WTC11 (cell line): ENCODE results near the gene STX18. TPM values are rescaled to one million over a fixed set of nuclear protein-coding genes. Genes with fewer than 3 reads are reported as not detected.

Experiments
- ATAC-seq: fragments of 200-7000 bp; cut with Tn5 transposase; 2 replicates; pipeline ENCODE4 v1.10.0; 2021; ENCODE audit warnings: mild to moderate bottlenecking, moderate library complexity
- CTCF ChIA-PET: fragments of 300-600 bp; sonication (Branson Sonifier 250); formaldehyde crosslinking; loops from one replicate; lab custom pipeline; 2021; ENCODE audit warnings: antibody characterized with exemption; lab: Charles Lee
- POLR2A ChIA-PET: fragments of 350-600 bp; sonication (Branson Sonifier 250); formaldehyde crosslinking; loops from one replicate; lab custom pipeline; 2021; ENCODE audit warnings: antibody characterized with exemption; lab: Charles Lee
- DNase-seq: peaks from one replicate; pipeline ENCODE4 v3.0.0; 2021; ENCODE audit warnings: low spot score
- H3K27ac Mint-ChIP-seq: 2 replicates; pipeline ENCODE4 v1.8.0; 2021; ENCODE audit warnings: mixed read lengths
- H3K27me3 Mint-ChIP-seq: 2 replicates; pipeline ENCODE4 v1.8.0; 2021; ENCODE audit warnings: low read depth, mild to moderate bottlenecking, moderate library complexity, mixed read lengths
- H3K36me3 Mint-ChIP-seq: 2 replicates; pipeline ENCODE4 v1.8.0; 2021; ENCODE audit warnings: mixed read lengths
- H3K4me1 Mint-ChIP-seq: 2 replicates; pipeline ENCODE4 v1.8.0; 2022; ENCODE audit warnings: mixed read lengths
- H3K4me3 Mint-ChIP-seq: 2 replicates; pipeline ENCODE4 v1.8.0; 2021; ENCODE audit warnings: mild to moderate bottlenecking, moderate library complexity, mixed read lengths
- H3K9me3 Mint-ChIP-seq: 2 replicates; pipeline ENCODE4 v1.8.0; 2021; ENCODE audit warnings: mixed read lengths
- ATF3 ChIP-seq: sonication (generic); formaldehyde crosslinking; conservative IDR thresholded peaks from 2 replicates; pipeline ENCODE4 v1.8.1; 2022; ENCODE audit warnings: mild to moderate bottlenecking, missing genetic modification reagents
- CREM ChIP-seq: sonication (generic); formaldehyde crosslinking; IDR thresholded peaks from 2 replicates; pipeline ENCODE4 v1.8.1; 2022; ENCODE audit warnings: mild to moderate bottlenecking, missing genetic modification reagents, moderate library complexity
- E2F1 ChIP-seq: sonication (generic); formaldehyde crosslinking; IDR thresholded peaks from 2 replicates; pipeline ENCODE4 v1.8.0; 2022; ENCODE audit warnings: mild to moderate bottlenecking, missing genetic modification reagents
- FOXJ3 ChIP-seq: sonication (generic); formaldehyde crosslinking; IDR thresholded peaks from 2 replicates; pipeline ENCODE4 v1.9.0; 2021; ENCODE audit warnings: missing genetic modification reagents, mild to moderate bottlenecking, borderline replicate concordance
- FOXK1 ChIP-seq: sonication (generic); formaldehyde crosslinking; IDR thresholded peaks from 2 replicates; pipeline ENCODE4 v1.8.0; 2022; ENCODE audit warnings: mild to moderate bottlenecking, moderate library complexity, missing genetic modification reagents
- GRHL2 ChIP-seq: fragments of 250-450 bp; sonication (Bioruptor Pico); IDR thresholded peaks from 2 replicates; pipeline ENCODE4 v1.8.0; 2022; ENCODE audit warnings: mild to moderate bottlenecking, moderate library complexity; ENCODE audit not compliant: insufficient replicate concordance, severe bottlenecking
- HMGA2 ChIP-seq: fragments of 250-450 bp; sonication (Bioruptor Pico); IDR thresholded peaks from 2 replicates; pipeline ENCODE4 v1.4.0; 2021; ENCODE audit warnings: mild to moderate bottlenecking, moderate library complexity
- IRF1 ChIP-seq: sonication (generic); formaldehyde crosslinking; IDR thresholded peaks from 2 replicates; pipeline ENCODE4 v1.8.0; 2023; ENCODE audit warnings: missing genetic modification reagents
- MAX ChIP-seq: sonication (generic); formaldehyde crosslinking; IDR thresholded peaks from 2 replicates; pipeline ENCODE4 v1.8.0; 2022; ENCODE audit warnings: mild to moderate bottlenecking, missing genetic modification reagents
- NFE2L1 ChIP-seq: sonication (generic); formaldehyde crosslinking; IDR thresholded peaks from 2 replicates; pipeline ENCODE4 v1.8.1; 2023; ENCODE audit warnings: missing genetic modification reagents
- NFYB ChIP-seq: sonication (generic); formaldehyde crosslinking; conservative IDR thresholded peaks from 2 replicates; pipeline ENCODE4 v1.8.0; 2022; ENCODE audit warnings: low read depth, missing genetic modification reagents
- OVOL2 ChIP-seq: fragments of 250-450 bp; sonication (Bioruptor Pico); IDR thresholded peaks from 2 replicates; pipeline ENCODE4 v1.9.0; 2021; ENCODE audit warnings: mild to moderate bottlenecking, borderline replicate concordance
- PRDM15 ChIP-seq: sonication (generic); formaldehyde crosslinking; IDR thresholded peaks from 2 replicates; pipeline ENCODE4 v1.8.0; 2022; ENCODE audit warnings: missing genetic modification reagents
- SMAD4 ChIP-seq: sonication (generic); formaldehyde crosslinking; IDR thresholded peaks from 2 replicates; pipeline ENCODE4 v1.8.0; 2022; ENCODE audit warnings: mild to moderate bottlenecking, missing genetic modification reagents
- TEAD4 ChIP-seq: sonication (generic); formaldehyde crosslinking; IDR thresholded peaks from 2 replicates; pipeline ENCODE4 v1.8.0; 2022; ENCODE audit warnings: mild to moderate bottlenecking, missing genetic modification reagents
- ZNF263 ChIP-seq: sonication (generic); formaldehyde crosslinking; IDR thresholded peaks from 2 replicates; pipeline ENCODE4 v1.8.1; 2022; ENCODE audit warnings: low read depth, mild to moderate bottlenecking, moderate library complexity, missing genetic modification reagents
- ZNF281 ChIP-seq: sonication (generic); formaldehyde crosslinking; IDR thresholded peaks from 2 replicates; pipeline ENCODE4 v1.8.0; 2023; ENCODE audit warnings: mild to moderate bottlenecking, missing genetic modification reagents
- ZNF416 ChIP-seq: fragments of 250-450 bp; sonication (Bioruptor Pico); IDR thresholded peaks from 2 replicates; pipeline ENCODE4 v1.9.0; 2021; ENCODE audit warnings: mild to moderate bottlenecking, inconsistent platforms
- ZNF512 ChIP-seq: sonication (generic); formaldehyde crosslinking; IDR thresholded peaks from 2 replicates; pipeline ENCODE4 v1.8.1; 2022; ENCODE audit warnings: missing genetic modification reagents, borderline replicate concordance
- total RNA-seq: library from RNA; stranded (reverse); gene quantifications from 3 replicates; pipeline ENCODE4 v1.2.3, GENCODE V29; 2021

STX18 gene
- total RNA-seq, 1 experiment from 2014 or later = 16.9 TPM

GRCh38 chr4:4518747-4519146 lies 23.1 kb downstream of the STX18 start:
- no peak for DNase-seq
- TF ChIP-seq FOXJ3 = no peak
- TF ChIP-seq ZNF281 (CRISPR knock-in tag) = no peak
- no peak for TF ChIP-seq NFE2L1 (CRISPR knock-in tag)
- TF ChIP-seq SMAD4 (CRISPR knock-in tag) = no peak
- TF ChIP-seq ATF3 (CRISPR knock-in tag) = no peak
- H3K4me3 Mint-ChIP-seq = no peak overlapping the region
- no peaks in the 10 kb centered on the region for H3K36me3 Mint-ChIP-seq
- CTCF ChIA-PET = interaction anchor here (0.6 to 2.6 kb wide), 12 partner anchors 11 to 244 kb away, joined by 3 to 15 read pairs (median 4); partner anchors contain the start of gene STX18
- peaks cover 8% of the 10 kb centered on the region for H3K4me1 Mint-ChIP-seq
- no peak overlapping the region for H3K27ac Mint-ChIP-seq
- no peaks in the 10 kb centered on the region for H3K27me3 Mint-ChIP-seq
- no peak for ATAC-seq
- POLR2A ChIA-PET = interaction anchor here (0.7 kb wide), 1 partner anchor 501 kb away, joined by 3 read pairs; no protein-coding TSS in a partner anchor
- no peaks in the 10 kb centered on the region for H3K9me3 Mint-ChIP-seq

GRCh38 chr4:4514786-4515185 lies 27.1 kb downstream of the STX18 start:
- H3K36me3 Mint-ChIP-seq = no peaks in the 10 kb centered on the region
- no peak for DNase-seq
- H3K4me3 Mint-ChIP-seq = no peak overlapping the region
- peaks cover 3% of the 10 kb centered on the region for H3K4me1 Mint-ChIP-seq
- H3K27ac Mint-ChIP-seq = no peak overlapping the region
- H3K27me3 Mint-ChIP-seq = no peaks in the 10 kb centered on the region; the same call in 1 of the 2 replicates
- ChIA-PET POLR2A (no interaction called here), CTCF (interaction anchor here (1.0 kb wide), 1 partner anchor 130 kb away, joined by 3 read pairs; no protein-coding TSS in a partner anchor)
- no peak for ATAC-seq
- H3K9me3 Mint-ChIP-seq = no peaks in the 10 kb centered on the region
- TF ChIP-seq FOXJ3 (no peak), MAX (no peak), OVOL2 (CRISPR knock-in tag) (no peak), ZNF263 (CRISPR knock-in tag) (no peak), PRDM15 (no peak), E2F1 (CRISPR knock-in tag) (no peak), IRF1 (CRISPR knock-in tag) (no peak), NFYB (CRISPR knock-in tag) (no peak)

- Mint-ChIP-seq H3K9me3 (no peaks in the 10 kb centered on the region), H3K4me3 (no peak overlapping the region), H3K27ac (no peak overlapping the region), H3K27me3 (no peaks in the 10 kb centered on the region; the same call in 1 of the 2 replicates), H3K36me3 (no peaks in the 10 kb centered on the region), H3K4me1 (peaks cover 3% of the 10 kb centered on the region)
- ATAC-seq (no peak), DNase-seq (no peak)
- ChIA-PET CTCF (interaction anchor here (1.0 to 1.8 kb wide), 5 partner anchors 8 to 24 kb away, joined by 3 to 8 read pairs (median 5); no protein-coding TSS in a partner anchor), POLR2A (no interaction called here)
- no peak for TF ChIP-seq FOXK1 (CRISPR knock-in tag)
- no peak for TF ChIP-seq CREM (CRISPR knock-in tag)
- no peak for TF ChIP-seq HMGA2 (CRISPR knock-in tag)
- TF ChIP-seq ZNF512 = no peak
- no peak for TF ChIP-seq TEAD4 (CRISPR knock-in tag)
- no peak for TF ChIP-seq ZNF416
- TF ChIP-seq GRHL2 = no peak
Observed at GRCh38 chr4:4512282-4512681, 29.6 kb downstream of the STX18 start.
